Skin epidermis (tissue), 12 donors: Measurements from ENCODE around the gene PAEP.
"Not testable (repeated sequence)": the region's sequence is repeated elsewhere in the genome, so short reads cannot be mapped to it uniquely, and the experiment has no call there.

Source experiments
- H3K27ac ChIP-seq, 21 experiments: fragments of 200-600 bp; sonication (generic) in 11 of 21; one replicate each; pipeline ENCODE4 v1.5.0; 2020; ENCODE audit warnings: mild to moderate bottlenecking in 3 of 21, inconsistent platforms in 2 of 21, moderate library complexity in 2 of 21
- H3K4me3 ChIP-seq, 7 experiments: fragments of 200-600 bp; sonication (generic) in 2 of 7; one replicate each; pipeline ENCODE4 v1.5.0; 2020; ENCODE audit warnings: inconsistent platforms in 2 of 7, mild to moderate bottlenecking in 2 of 7, moderate library complexity in 1 of 7

PAEP gene

GRCh38 chr9:135525241-135526088, 36.1 kb upstream of the PAEP start:
- Histone ChIP-seq H3K27ac (no peak overlapping the region), H3K4me3 (no peak overlapping the region)

- no peak overlapping the region for H3K4me3 ChIP-seq
- H3K27ac ChIP-seq: no peak overlapping the region
Observed at GRCh38 chr9:135526089-135526729, 35.3 kb upstream of the PAEP start.

GRCh38 chr9:135526730-135527571, 34.6 kb upstream of the PAEP start:
- Histone ChIP-seq H3K27ac (no peak overlapping the region), H3K4me3 (no peak overlapping the region)

- H3K4me3 ChIP-seq, H3K27ac ChIP-seq: not testable (repeated sequence)
Observed at GRCh38 chr9:135528842-135529435, 32.6 kb upstream of the PAEP start.

GRCh38 chr9:135530146-135530545, 31.4 kb upstream of the PAEP start:
- H3K4me3 ChIP-seq: no peak overlapping the region
- H3K27ac ChIP-seq: no peak overlapping the region

- Histone ChIP-seq H3K4me3 (no peak overlapping the region), H3K27ac (no peak overlapping the region)
Observed at GRCh38 chr9:135531096-135531495, 30.5 kb upstream of the PAEP start.

- no peak overlapping the region for H3K4me3 ChIP-seq
Observed at GRCh38 chr9:135533113-135533512, 28.4 kb upstream of the PAEP start.

GRCh38 chr9:135533674-135534073, 27.9 kb upstream of the PAEP start:
- no peak overlapping the region for H3K4me3 ChIP-seq
- H3K27ac ChIP-seq: peak overlapping the region in 1 of 21 experiments; percentile 22

More at GRCh38 chr9:135533113-135533512, 28.4 kb upstream of the PAEP start:
- no peak overlapping the region for H3K27ac ChIP-seq

GRCh38 chr9:135534192-135534711, 27.3 kb upstream of the PAEP start:
- not testable (repeated sequence) for H3K4me3 ChIP-seq
- H3K27ac ChIP-seq: peak overlapping the region in 1 of 21 experiments; percentile 50

GRCh38 chr9:135534826-135535225, 26.7 kb upstream of the PAEP start:
- not testable (repeated sequence) for H3K4me3 ChIP-seq
- peak overlapping the region in 1 of 21 experiments; percentile 50 for H3K27ac ChIP-seq

GRCh38 chr9:135535631-135536030, 25.9 kb upstream of the PAEP start:
- H3K27ac ChIP-seq: not testable (repeated sequence)

GRCh38 chr9:135536216-135536615, 25.3 kb upstream of the PAEP start:
- Histone ChIP-seq H3K4me3 (no peak overlapping the region), H3K27ac (no peak overlapping the region)

More at GRCh38 chr9:135535631-135536030, 25.9 kb upstream of the PAEP start:
- not testable (repeated sequence) for H3K4me3 ChIP-seq

GRCh38 chr9:135543262-135543894, 18.2 kb upstream of the PAEP start:
- H3K4me3 ChIP-seq, H3K27ac ChIP-seq: not testable (repeated sequence)

- Histone ChIP-seq H3K27ac (no peak overlapping the region), H3K4me3 (no peak overlapping the region)
Observed at GRCh38 chr9:135544981-135545635, 16.4 kb upstream of the PAEP start.

- not testable (repeated sequence) for H3K27ac ChIP-seq, H3K4me3 ChIP-seq
Observed at GRCh38 chr9:135545646-135546176, 15.8 kb upstream of the PAEP start, which contains the start of gene OBP2A. OBP2A (plus strand) TSS chr9:135546126; CDS start chr9:135546181, 55 bp downstream.

GRCh38 chr9:135546792-135547617, 14.6 kb upstream of the PAEP start:
- not testable (repeated sequence) for H3K4me3 ChIP-seq

More at GRCh38 chr9:135546792-135547617, 14.6 kb upstream of the PAEP start:
- not testable (repeated sequence) for H3K27ac ChIP-seq
